Lower lobe of right lung (tissue), 2 donors: Measurements from ENCODE around the gene YAP1. TPM values are rescaled to one million over a fixed set of nuclear protein-coding genes. Genes with fewer than 3 reads are reported as not detected.

ENCODE experiments used
- ATAC-seq, 2 donors: fragments of 200-7000 bp; cut with Tn5 transposase; one replicate each; pipeline ENCODE4 v1.9.1; 2020 to 2022; ENCODE audit warnings: mild to moderate bottlenecking in 2 of 2, moderate library complexity in 2 of 2
- DNase-seq: peaks from one replicate; pipeline ENCODE4 v3.0.0-alpha.2; 2020
- H3K27ac ChIP-seq: fragments of 200-600 bp; one replicate; pipeline ENCODE4 v1.8.0; 2022
- H3K27me3 ChIP-seq: fragments of 200-600 bp; one replicate; pipeline ENCODE4 v1.8.0; 2022; ENCODE audit warnings: low read depth
- H3K36me3 ChIP-seq: fragments of 200-600 bp; one replicate; pipeline ENCODE4 v1.8.0; 2022; ENCODE audit warnings: mild to moderate bottlenecking
- H3K4me1 ChIP-seq: fragments of 200-600 bp; one replicate; pipeline ENCODE4 v1.8.0; 2022
- H3K4me3 ChIP-seq: fragments of 200-600 bp; one replicate; pipeline ENCODE4 v1.8.0; 2022; ENCODE audit warnings: mild to moderate bottlenecking
- H3K9me3 ChIP-seq: fragments of 200-600 bp; one replicate; pipeline ENCODE4 v1.8.0; 2022
- intact Hi-C: fragments of 100-400 bp; cut with DNase I; formaldehyde crosslinking; loops from one replicate; pipeline ENCODE4 v1.11.0; 2022
- total RNA-seq: library from RNA; stranded (reverse); fragmentation: NEBNext Ultra II Directional; extraction: Animal tissue kit (Norgen Biotek cat#: 25700); gene quantifications from one replicate; pipeline ENCODE4 v1.2.1, GENCODE V29; 2021
- TF ChIP-seq, protein P1 (sequence below): fragments of 200-600 bp; IDR thresholded peaks from one replicate; pipeline ENCODE4 v1.8.0; 2022; ENCODE audit warnings: antibody characterized with exemption, mild to moderate bottlenecking
- donor health status: DM: no; HTN: yes; CAD: no; lungs with severe emphysema.

The YAP1 gene
- total RNA-seq, 1 donor from 2014 or later: 105 TPM

- H3K36me3 ChIP-seq: peaks cover 42% of the 10 kb centered on the region
- H3K4me1 ChIP-seq: peaks cover 8% of the 10 kb centered on the region
- intact Hi-C loops: no loop called here
- DNase-seq (no peak), ATAC-seq (no peak)
- no peaks in the 10 kb centered on the region for H3K9me3 ChIP-seq
- H3K4me3 ChIP-seq: no peak overlapping the region
- no peak overlapping the region for H3K27ac ChIP-seq
- no peaks in the 10 kb centered on the region for H3K27me3 ChIP-seq
- TF ChIP-seq, protein P1, sequence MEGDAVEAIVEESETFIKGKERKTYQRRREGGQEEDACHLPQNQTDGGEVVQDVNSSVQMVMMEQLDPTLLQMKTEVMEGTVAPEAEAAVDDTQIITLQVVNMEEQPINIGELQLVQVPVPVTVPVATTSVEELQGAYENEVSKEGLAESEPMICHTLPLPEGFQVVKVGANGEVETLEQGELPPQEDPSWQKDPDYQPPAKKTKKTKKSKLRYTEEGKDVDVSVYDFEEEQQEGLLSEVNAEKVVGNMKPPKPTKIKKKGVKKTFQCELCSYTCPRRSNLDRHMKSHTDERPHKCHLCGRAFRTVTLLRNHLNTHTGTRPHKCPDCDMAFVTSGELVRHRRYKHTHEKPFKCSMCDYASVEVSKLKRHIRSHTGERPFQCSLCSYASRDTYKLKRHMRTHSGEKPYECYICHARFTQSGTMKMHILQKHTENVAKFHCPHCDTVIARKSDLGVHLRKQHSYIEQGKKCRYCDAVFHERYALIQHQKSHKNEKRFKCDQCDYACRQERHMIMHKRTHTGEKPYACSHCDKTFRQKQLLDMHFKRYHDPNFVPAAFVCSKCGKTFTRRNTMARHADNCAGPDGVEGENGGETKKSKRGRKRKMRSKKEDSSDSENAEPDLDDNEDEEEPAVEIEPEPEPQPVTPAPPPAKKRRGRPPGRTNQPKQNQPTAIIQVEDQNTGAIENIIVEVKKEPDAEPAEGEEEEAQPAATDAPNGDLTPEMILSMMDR: no peak
Observed at GRCh38 chr11:102229510-102230123, 119.4 kb downstream of the YAP1 start.

GRCh38 chr11:102230186-102230585 lies 119.9 kb downstream of the YAP1 start:
- Histone ChIP-seq H3K4me1 (peaks cover 8% of the 10 kb centered on the region), H3K27ac (no peak overlapping the region), H3K9me3 (no peaks in the 10 kb centered on the region), H3K4me3 (no peak overlapping the region), H3K36me3 (peaks cover 40% of the 10 kb centered on the region), H3K27me3 (no peaks in the 10 kb centered on the region)
- TF ChIP-seq, protein P1: no peak
- DNase-seq (no peak), ATAC-seq (no peak)
- intact Hi-C loops: no loop called here

DNA sequence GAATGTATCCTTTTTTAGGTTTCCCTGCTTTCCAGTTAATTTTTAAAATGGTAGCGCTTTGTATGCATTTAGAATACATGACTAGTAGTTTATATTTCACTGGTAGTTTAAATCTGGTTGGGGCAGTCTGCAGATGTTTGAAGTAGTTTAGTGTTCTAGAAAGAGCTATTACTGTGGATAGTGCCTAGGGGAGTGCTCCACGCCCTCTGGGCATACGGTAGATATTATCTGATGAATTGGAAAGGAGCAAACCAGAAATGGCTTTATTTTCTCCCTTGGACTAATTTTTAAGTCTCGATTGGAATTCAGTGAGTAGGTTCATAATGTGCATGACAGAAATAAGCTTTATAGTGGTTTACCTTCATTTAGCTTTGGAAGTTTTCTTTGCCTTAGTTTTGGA lies 120.7 kb downstream of the YAP1 start:
- no peak overlapping the region for H3K27ac ChIP-seq

DNA sequence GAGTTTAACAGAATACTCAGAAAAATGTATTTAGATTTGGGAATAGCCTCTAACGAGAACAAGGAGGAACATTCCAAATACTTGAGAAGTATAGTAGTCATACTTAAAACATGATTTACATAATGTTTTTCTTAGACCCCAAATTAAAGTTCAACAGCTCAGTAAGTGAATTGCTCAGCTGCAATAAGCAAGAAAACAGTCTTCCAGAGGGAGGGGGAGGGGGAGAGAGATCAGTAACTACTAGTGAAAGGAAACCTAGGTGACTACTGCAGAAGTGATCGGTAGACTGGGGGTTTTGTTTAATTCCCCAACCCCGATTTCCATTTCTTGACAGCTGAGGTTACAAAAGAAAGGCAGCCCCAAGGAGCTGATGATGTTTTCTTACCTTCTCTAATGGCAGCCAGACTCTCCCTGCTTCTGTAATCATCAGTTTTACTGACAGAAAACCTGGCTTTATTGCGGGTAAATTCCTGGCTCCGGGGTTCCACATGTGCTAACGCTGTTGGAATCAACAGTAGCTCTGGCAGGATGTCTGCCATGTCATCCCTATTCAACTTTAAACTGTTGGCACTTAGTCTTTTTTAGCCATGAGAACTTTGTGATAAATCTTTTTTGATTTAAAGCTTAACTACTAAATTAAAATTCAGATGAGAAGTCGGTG lies 124.7 kb downstream of the YAP1 start:
- Histone ChIP-seq H3K4me1 (no peaks in the 10 kb centered on the region), H3K36me3 (peaks cover 17% of the 10 kb centered on the region), H3K9me3 (no peaks in the 10 kb centered on the region), H3K27ac (no peak overlapping the region), H3K4me3 (no peak overlapping the region), H3K27me3 (no peaks in the 10 kb centered on the region)
- TF ChIP-seq, protein P1: no peak
- DNase-seq: no peak
- ATAC-seq: no peak
- intact Hi-C loops: no loop called here

More for the DNA sequence above, 120.7 kb downstream of the YAP1 start:
- no peak overlapping the region for H3K4me3 ChIP-seq
- H3K36me3 ChIP-seq: peaks cover 40% of the 10 kb centered on the region
- no peaks in the 10 kb centered on the region for H3K27me3 ChIP-seq
- TF ChIP-seq, protein P1: no peak
- peaks cover 7% of the 10 kb centered on the region for H3K4me1 ChIP-seq
- intact Hi-C loops: no loop called here
- DNase-seq: no peak
- ATAC-seq: no peak
- no peaks in the 10 kb centered on the region for H3K9me3 ChIP-seq

DNA sequence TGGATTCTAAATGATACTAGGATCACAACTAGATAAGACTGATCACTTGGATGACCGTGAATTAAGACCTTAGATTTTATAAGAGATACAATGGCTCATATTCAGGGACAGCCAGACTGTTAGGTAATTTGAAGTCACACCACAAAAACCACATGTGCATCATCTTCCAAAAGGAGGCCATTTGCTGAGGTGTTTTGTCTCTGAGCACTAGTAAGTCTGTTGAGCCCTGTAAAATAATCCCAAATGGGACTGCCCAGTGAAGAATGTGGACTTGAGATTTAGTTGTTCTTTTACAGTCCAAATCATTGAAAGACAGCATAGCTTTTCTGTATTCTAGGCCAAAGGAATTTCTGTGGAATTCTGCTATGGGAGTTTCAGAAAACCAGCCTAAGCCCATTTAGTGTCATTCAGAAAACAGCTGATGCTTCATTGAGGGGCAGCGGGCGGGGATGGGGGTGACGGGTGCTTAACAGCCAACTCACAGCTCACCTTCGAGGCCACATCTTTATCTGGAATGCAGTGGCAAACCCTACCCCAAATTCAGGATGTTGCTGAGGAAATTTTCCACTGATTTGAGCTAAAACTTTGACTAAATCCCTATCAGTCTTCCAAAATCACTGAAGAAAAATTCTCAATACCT lies 127.0 kb downstream of the YAP1 start:
- ATAC-seq: no peak
- intact Hi-C loops: no loop called here
- H3K36me3 ChIP-seq: peaks cover 8% of the 10 kb centered on the region
- DNase-seq: no peak
- no peaks in the 10 kb centered on the region for H3K9me3 ChIP-seq
- H3K27ac ChIP-seq: no peak overlapping the region
- H3K27me3 ChIP-seq: no peaks in the 10 kb centered on the region
- H3K4me3 ChIP-seq: no peak overlapping the region
- peaks cover 14% of the 10 kb centered on the region for H3K4me1 ChIP-seq
- TF ChIP-seq, protein P1: no peak
